Measurements from ENCODE around the gene HINT1.
"Not testable (repeated sequence)": the region's sequence is repeated elsewhere in the genome, so short reads cannot be mapped to it uniquely, and the experiment has no call there.

The HINT1 gene

GRCh38 chr5:131165119-131165727 lies at the start of gene HINT1:
Gene HINT1, minus strand, starts transcription at chr5:131165256. Its CDS starts 51 bp downstream, at chr5:131165205.
- DNase-seq (ENCODE audit: low read depth), result peak; percentile 90

DNA sequence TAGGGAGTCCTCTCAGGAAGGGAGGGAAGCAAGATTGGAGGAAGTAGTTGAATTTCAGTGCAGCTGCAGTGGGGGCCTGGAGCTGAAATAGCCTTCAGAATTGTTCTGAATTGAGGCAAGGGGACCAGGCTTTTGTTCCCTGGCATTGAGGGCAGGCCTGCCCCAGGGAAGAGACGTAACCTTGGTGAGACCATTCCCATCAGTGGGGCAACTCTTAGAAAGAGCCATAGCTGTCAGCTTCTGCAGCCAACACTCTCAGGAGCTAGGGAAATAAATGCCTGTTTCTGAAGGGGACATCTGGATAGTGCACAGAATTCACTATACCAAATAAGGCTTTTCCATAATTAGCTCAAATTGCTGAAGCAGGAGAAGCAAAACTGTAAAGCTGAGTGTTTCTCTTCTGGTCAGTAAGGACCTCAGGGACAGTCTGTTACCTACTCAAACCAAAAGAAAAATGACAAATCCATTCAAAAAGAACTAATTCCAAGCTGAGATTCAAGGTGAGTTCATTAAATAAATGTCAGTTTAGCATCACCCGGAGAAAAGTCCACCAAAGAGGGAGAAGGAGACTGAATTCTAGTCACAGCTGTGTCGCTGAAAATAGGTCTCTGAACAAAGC lies 49.7 kb upstream of the HINT1 start:
- no peak for DNase-seq (ENCODE audit: low read depth)

DNA sequence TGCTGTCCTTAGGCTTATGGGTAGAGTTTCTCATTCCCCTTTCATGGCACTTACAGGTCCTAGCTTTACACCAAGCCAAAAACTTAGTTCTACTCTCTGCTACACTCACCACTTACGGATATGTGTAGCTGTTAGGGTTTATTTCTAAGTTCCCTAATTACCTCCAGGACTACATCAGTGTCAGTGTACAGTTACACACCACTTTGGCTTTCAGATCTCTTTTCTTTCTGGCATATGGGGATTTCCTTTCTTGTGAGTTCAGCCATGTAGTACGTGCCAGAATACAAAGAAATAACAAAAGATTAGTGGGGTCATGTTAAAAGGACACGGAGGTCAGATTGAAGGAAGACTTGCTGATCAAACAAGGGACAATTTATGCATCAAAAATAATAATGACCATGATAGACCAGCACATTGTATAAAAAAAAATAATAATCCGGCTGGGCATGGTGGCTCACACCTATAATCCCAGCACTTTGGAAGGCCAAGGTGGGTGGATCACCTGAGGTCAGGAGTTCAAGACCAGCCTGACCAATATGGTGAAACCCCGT lies 47.5 kb upstream of the HINT1 start:
- DNase-seq (ENCODE audit: low read depth), result no peak

- no peak for DNase-seq (ENCODE audit: low read depth)
These were observed 46.6 kb upstream of the HINT1 start for GRCh38 chr5:131211669-131212068.

GRCh38 chr5:131210151-131210510 lies 45.1 kb upstream of the HINT1 start:
- DNase-seq (ENCODE audit: low read depth), result no peak

- peak; percentile 35 for DNase-seq (ENCODE audit: low read depth)
These were observed 44.6 kb upstream of the HINT1 start for GRCh38 chr5:131209506-131210150.

GRCh38 chr5:131209175-131209505 lies 44.1 kb upstream of the HINT1 start:
- no peak for DNase-seq (ENCODE audit: low read depth)

- no peak for DNase-seq (ENCODE audit: low read depth)
These were observed 41.7 kb upstream of the HINT1 start for GRCh38 chr5:131206772-131207171.

- DNase-seq (ENCODE audit: low read depth), result no peak
These were observed 41.0 kb upstream of the HINT1 start for GRCh38 chr5:131206061-131206460.

GRCh38 chr5:131204964-131205363 lies 39.9 kb upstream of the HINT1 start:
- DNase-seq (ENCODE audit: low read depth), result no peak

DNA sequence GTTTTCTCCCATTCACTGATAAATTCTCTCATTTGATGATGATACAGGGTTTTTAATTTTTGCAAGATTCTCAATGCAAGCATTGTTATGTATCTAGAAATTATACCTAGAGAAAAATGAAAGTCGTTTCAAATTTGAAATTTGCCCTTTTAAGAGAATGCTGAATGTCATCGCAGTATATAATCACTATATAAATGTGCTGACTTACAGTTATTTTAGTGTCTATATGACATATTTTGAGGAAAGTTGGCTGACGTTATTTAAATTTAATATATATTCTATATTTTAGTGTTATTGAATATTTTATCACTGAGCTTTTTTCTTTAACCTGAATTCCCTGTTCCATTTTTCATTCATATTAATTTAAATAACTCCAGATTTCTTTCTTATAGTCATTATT lies 35.5 kb upstream of the HINT1 start:
- DNase-seq (ENCODE audit: low read depth), result no peak

DNA sequence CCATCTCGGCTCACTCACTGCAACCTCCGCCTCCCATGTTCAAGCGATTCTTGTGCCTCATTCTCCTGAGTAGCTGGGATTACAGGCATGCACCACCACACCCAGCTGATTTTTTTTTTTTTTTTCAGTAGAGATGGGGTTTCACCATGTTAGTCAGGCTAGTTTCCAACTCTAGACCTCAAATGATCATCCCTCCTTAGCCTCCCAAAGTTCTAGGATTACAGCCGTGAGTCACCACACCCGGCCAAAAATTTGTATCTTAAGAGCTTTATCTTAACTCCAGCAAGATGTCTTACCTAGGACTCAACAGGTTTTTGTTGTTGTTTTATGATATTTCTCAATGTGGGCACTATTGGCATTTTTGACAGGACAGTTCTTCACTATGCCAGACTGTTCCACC lies 33.6 kb upstream of the HINT1 start:
- DNase-seq (ENCODE audit: low read depth), result no peak

DNA sequence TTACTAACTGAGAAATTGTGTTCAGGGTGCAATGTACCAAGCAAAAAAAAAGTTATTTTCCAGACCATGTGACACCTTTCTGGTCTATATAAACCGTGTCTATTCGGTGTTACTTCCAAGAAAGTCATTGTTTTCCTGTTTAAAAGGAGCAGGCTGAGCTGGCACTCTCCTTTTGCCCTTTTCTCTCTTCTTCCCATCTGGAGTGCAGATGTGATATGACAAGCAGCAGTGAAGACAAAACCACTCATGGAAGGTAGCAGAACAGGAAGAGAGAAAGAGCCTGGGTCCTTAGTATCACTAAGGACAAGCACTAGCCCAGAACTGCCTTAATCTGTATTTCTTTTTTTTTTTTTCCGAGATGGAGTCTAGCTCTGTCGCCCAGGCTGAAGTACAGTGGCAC lies 31.3 kb upstream of the HINT1 start:
- DNase-seq (ENCODE audit: low read depth), result no peak

DNA sequence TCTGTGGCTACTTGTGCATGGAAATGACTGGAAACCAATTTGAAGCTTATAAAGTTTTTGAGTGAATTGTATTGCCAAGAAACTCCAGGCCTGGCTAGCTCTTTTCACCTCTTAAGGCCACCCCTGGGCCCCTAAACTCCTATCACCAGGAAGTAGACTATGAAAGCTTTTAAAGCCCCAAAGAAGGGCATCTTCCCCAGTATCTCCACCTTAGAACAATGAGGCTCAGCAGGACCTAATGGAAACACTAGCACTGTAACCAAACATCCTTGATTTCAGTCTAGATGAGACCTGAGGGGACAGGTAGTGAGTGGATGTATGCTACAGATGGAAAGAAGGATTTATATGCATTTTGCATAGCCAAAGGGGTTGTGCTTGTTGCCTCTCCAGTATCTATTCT lies 30.6 kb upstream of the HINT1 start:
- DNase-seq (ENCODE audit: low read depth), result no peak

DNA sequence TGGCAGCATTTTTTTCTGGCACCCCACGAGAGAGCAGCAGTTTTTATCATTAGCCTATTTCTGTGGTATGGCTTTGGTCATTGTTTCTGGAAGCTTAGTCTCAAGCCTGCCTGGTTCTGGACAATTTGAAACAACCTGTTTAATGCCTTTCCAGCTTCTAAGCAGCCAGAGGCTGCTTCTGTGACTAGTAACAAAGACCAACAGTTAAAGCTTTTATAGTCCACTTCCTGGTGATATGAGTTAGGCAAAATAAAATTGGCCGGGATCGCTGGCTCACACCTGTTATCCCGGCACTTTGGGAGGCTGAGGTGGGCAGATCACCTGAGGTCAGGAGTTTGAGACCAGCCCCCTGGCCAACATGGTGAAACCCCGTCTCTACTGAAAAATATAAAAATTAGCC lies 29.7 kb upstream of the HINT1 start:
- DNase-seq (ENCODE audit: low read depth), result no peak

GRCh38 chr5:131193897-131194296 lies 28.8 kb upstream of the HINT1 start:
- DNase-seq (ENCODE audit: low read depth), result not testable (repeated sequence)

DNA sequence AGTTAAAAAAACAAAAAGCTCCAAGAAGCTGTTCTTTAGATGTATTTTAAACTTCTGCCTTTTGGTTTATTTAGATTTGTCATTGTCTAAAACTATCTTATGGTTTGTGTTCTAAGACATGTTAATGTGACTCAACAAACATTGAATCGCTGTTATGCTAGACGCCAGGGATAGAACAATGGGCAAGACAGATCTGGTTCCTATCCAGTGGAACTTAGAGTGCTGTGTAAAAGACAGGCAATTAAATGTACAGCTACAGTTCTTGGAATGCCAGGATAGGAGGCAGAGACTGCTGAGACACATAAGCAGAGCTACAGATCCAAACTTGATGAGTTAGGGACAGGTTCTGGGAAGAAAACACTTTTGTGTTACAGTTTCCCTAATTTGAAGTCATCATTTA lies 28.1 kb upstream of the HINT1 start:
- DNase-seq (ENCODE audit: low read depth), result no peak

GRCh38 chr5:131186561-131187256 lies 21.7 kb upstream of the HINT1 start:
- no peak for DNase-seq (ENCODE audit: low read depth)

DNA sequence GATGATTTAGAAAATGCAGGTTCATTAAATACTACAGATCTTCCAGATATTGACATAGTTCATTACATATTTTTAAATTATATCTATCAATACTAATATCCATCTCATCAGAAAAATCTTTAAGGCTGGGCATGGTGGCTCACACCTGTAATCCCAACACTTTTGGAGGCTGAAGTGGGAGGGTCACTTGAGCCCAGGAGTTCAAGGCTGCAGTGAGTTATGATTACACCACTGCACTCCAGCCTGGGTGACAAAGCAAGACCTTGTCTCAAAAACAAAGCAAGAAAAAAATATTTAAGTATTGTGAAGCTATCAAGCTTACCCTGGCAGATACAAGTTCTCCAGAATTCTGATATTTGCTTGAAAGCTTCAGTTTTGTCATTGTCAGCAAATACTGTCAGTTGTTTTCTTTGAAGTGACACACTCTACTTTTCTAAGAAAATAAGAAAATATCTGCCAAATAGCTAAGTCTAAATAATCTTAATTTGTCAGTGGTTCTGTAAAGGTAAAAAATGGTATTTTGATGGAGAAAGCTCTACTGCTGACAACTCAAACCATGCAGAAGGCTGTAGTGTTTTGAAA lies 20.6 kb upstream of the HINT1 start:
- DNase-seq (ENCODE audit: low read depth), result no peak

GRCh38 chr5:131182839-131183238 lies 17.8 kb upstream of the HINT1 start:
- no peak for DNase-seq (ENCODE audit: low read depth)

GRCh38 chr5:131180407-131180806 lies 15.4 kb upstream of the HINT1 start:
- no peak for DNase-seq (ENCODE audit: low read depth)

DNA sequence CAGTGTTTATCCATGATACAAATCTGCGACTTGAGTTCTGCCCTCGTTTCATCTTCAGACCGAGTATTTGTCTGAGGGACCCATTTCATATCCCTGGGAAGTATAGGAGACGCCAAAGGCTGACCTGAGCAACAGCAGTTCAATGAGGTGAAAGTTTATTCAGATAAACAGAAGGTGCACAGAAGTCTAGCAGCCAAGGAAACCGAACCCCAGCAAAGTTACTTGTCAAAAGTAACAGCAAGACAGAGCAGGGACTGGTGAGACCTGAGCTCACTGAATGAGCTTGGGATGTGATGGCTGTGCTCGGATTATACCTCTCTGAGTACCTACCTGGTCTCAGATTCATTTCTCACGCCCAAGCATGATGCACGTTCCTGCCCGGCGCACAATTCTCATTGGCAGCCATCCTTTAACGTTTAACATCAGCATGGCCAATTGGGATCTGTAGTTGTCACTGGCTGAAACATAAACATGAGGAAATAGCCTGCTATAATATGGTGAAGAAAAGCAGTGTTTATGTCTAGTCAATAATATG lies 6.3 kb upstream of the HINT1 start:
- DNase-seq (ENCODE audit: low read depth), result peak; percentile 7
